ENCODE measurements around the gene CCDC93. TPM values are rescaled to one million over a fixed set of nuclear protein-coding genes. Genes with fewer than 3 reads are reported as not detected.

Gene CCDC93
- polyA plus RNA-seq, 1 donor (not counting 4 experiments of a cell fraction or from before 2014, with no cell fraction given), result 21.3 TPM

GRCh38 chr2:118055512-118056164 lies 41.8 kb upstream of the CCDC93 start:
- Histone ChIP-seq H3K9me3 (ENCODE audit: control insufficient read depth, low read depth, low read length) (no peaks in the 10 kb centered on the region), H3K4me2 (ENCODE audit: control insufficient read depth, extremely low read depth, insufficient read depth, low read depth, low read length) (no peak overlapping the region), H3K79me2 (ENCODE audit: control insufficient read depth, insufficient read depth, low read length) (no peaks in the 10 kb centered on the region), H3K27ac (ENCODE audit: control insufficient read depth, insufficient read depth, low read length) (no peak overlapping the region), H3K27me3 (ENCODE audit: control insufficient read depth, extremely low read depth, insufficient read depth, low read length) (no peaks in the 10 kb centered on the region), H3K4me3 (ENCODE audit: control insufficient read depth in 2 of 3, extremely low read depth in 1 of 3, insufficient read depth in 2 of 3, low read depth in 1 of 3, low read length in 3 of 3) (no peak overlapping the region), H3K4me1 (ENCODE audit: control insufficient read depth, extremely low read depth, insufficient read depth, low read length) (no peaks in the 10 kb centered on the region), H4K20me1 (ENCODE audit: control insufficient read depth, extremely low read depth, insufficient read depth, low read length) (no peaks in the 10 kb centered on the region), H3K36me3 (ENCODE audit: control insufficient read depth in 2 of 2, extremely low read depth in 1 of 2, insufficient read depth in 2 of 2, low read length in 2 of 2) (no peaks in the 10 kb centered on the region), H2AFZ (ENCODE audit: control insufficient read depth, low read length) (no peak overlapping the region), H3K9ac (ENCODE audit: control insufficient read depth, extremely low read depth, insufficient read depth, low read length) (no peak overlapping the region), H3K9me1 (ENCODE audit: control insufficient read depth, extremely low read depth, insufficient read depth, low read length) (no peaks in the 10 kb centered on the region)
- no peak for DNase-seq (ENCODE audit: low read depth, low spot score)
- no peak for FAIRE-seq
- TF ChIP-seq CTCF (optimal IDR thresholded peaks at IDR 0.05 in 1 of 3, IDR thresholded peaks at IDR 0.05 in 1 of 3, conservative IDR thresholded peaks at IDR 0.05 in 1 of 3; ENCODE audit: extremely low read depth in 1 of 3, insufficient read depth in 2 of 3, low read length in 3 of 3) (no peak), EZH2 (IDR thresholded peaks at IDR 0.05; ENCODE audit: low read length) (no peak)
- dilution Hi-C loops (cut with MboI; ENCODE audit: extremely low pct_ligation_motif_present, low sequenced_read_pairs), result no loop called here

GRCh38 chr2:118054213-118055008 lies 40.5 kb upstream of the CCDC93 start:
- Histone ChIP-seq H3K9me3 (ENCODE audit: control insufficient read depth, low read depth, low read length) (no peaks in the 10 kb centered on the region), H3K36me3 (ENCODE audit: control insufficient read depth in 2 of 2, extremely low read depth in 1 of 2, insufficient read depth in 2 of 2, low read length in 2 of 2) (no peaks in the 10 kb centered on the region), H3K4me2 (ENCODE audit: control insufficient read depth, extremely low read depth, insufficient read depth, low read depth, low read length) (no peak overlapping the region), H3K9me1 (ENCODE audit: control insufficient read depth, extremely low read depth, insufficient read depth, low read length) (no peaks in the 10 kb centered on the region), H3K9ac (ENCODE audit: control insufficient read depth, extremely low read depth, insufficient read depth, low read length) (no peak overlapping the region), H3K4me1 (ENCODE audit: control insufficient read depth, extremely low read depth, insufficient read depth, low read length) (no peaks in the 10 kb centered on the region), H3K4me3 (ENCODE audit: control insufficient read depth in 2 of 3, extremely low read depth in 1 of 3, insufficient read depth in 2 of 3, low read depth in 1 of 3, low read length in 3 of 3) (no peak overlapping the region), H3K27me3 (ENCODE audit: control insufficient read depth, extremely low read depth, insufficient read depth, low read length) (no peaks in the 10 kb centered on the region), H4K20me1 (ENCODE audit: control insufficient read depth, extremely low read depth, insufficient read depth, low read length) (no peaks in the 10 kb centered on the region), H3K79me2 (ENCODE audit: control insufficient read depth, insufficient read depth, low read length) (no peaks in the 10 kb centered on the region), H3K27ac (ENCODE audit: control insufficient read depth, insufficient read depth, low read length) (no peak overlapping the region), H2AFZ (ENCODE audit: control insufficient read depth, low read length) (no peak overlapping the region)
- FAIRE-seq (no peak), DNase-seq (ENCODE audit: low read depth, low spot score) (no peak)
- TF ChIP-seq EZH2 (IDR thresholded peaks at IDR 0.05; ENCODE audit: low read length) (no peak), CTCF (optimal IDR thresholded peaks at IDR 0.05 in 1 of 3, IDR thresholded peaks at IDR 0.05 in 1 of 3, conservative IDR thresholded peaks at IDR 0.05 in 1 of 3; ENCODE audit: extremely low read depth in 1 of 3, insufficient read depth in 2 of 3, low read length in 3 of 3) (no peak)
- dilution Hi-C loops (cut with MboI; ENCODE audit: extremely low pct_ligation_motif_present, low sequenced_read_pairs), result no loop called here
